GM21390 (cell line): ENCODE results near the gene ACADS.

Source experiments
- ATAC-seq: cut with Tn5 transposase; IDR thresholded peaks from one replicate; pipeline ENCODE4 v1.9.1; 2021; ENCODE audit not compliant: unreplicated experiment

The ACADS gene

GRCh38 chr12:120725659-120726509 lies at the start of gene ACADS:
Gene ACADS, plus strand, starts transcription at chr12:120725826. Its CDS starts 60 bp downstream, at chr12:120725886.
- ATAC-seq = peak; percentile 95

GRCh38 chr12:120677765-120678473 lies 47.7 kb upstream of the ACADS start:
- ATAC-seq = peak; percentile 50

GRCh38 chr12:120678572-120678971 lies 47.1 kb upstream of the ACADS start:
- ATAC-seq = peak; percentile 4

GRCh38 chr12:120680165-120680738 lies 45.4 kb upstream of the ACADS start:
- ATAC-seq = no peak

GRCh38 chr12:120684523-120684932 lies 41.1 kb upstream of the ACADS start:
- ATAC-seq = no peak

- ATAC-seq = no peak
Observed at GRCh38 chr12:120685522-120685921, 40.1 kb upstream of the ACADS start.

- peak; percentile 68 for ATAC-seq
Observed at GRCh38 chr12:120686151-120686689, 39.4 kb upstream of the ACADS start.

- peak; percentile 61 for ATAC-seq
Observed at GRCh38 chr12:120686690-120687577, 38.7 kb upstream of the ACADS start, which contains the start of gene MLEC. Gene MLEC, plus strand, starts transcription at chr12:120687149. Its CDS starts 148 bp downstream, at chr12:120687297.

GRCh38 chr12:120687578-120688289 lies 37.9 kb upstream of the ACADS start:
- no peak for ATAC-seq

- no peak for ATAC-seq
Observed at GRCh38 chr12:120688527-120689071, 37.0 kb upstream of the ACADS start.

GRCh38 chr12:120689397-120690082 lies 36.1 kb upstream of the ACADS start:
- no peak for ATAC-seq

GRCh38 chr12:120690083-120690450 lies 35.6 kb upstream of the ACADS start:
- ATAC-seq = no peak

GRCh38 chr12:120690978-120691377 lies 34.6 kb upstream of the ACADS start:
- no peak for ATAC-seq

- ATAC-seq = no peak
Observed at GRCh38 chr12:120692524-120693033, 33.0 kb upstream of the ACADS start.

GRCh38 chr12:120693848-120694247 lies 31.8 kb upstream of the ACADS start:
- ATAC-seq = no peak

GRCh38 chr12:120696626-120697025 lies 29.0 kb upstream of the ACADS start:
- ATAC-seq = no peak

- no peak for ATAC-seq
Observed at GRCh38 chr12:120697344-120697743, 28.3 kb upstream of the ACADS start.

- no peak for ATAC-seq
Observed at GRCh38 chr12:120698665-120699064, 27.0 kb upstream of the ACADS start.

- ATAC-seq = no peak
Observed at GRCh38 chr12:120699553-120699952, 26.1 kb upstream of the ACADS start.
